SK-N-SH treated with all-trans-retinoic acid at 6 μM for 48 hours (cell line): ENCODE data around the gene ABCA9.

Source experiments
- ATAC-seq: fragments of 200-7000 bp; cut with Tn5 transposase; 3 replicates; pipeline ENCODE4 v1.9.1; 2020; ENCODE audit warnings: mild to moderate bottlenecking, moderate library complexity
- ARNTL ChIP-seq: fragments of 450-650 bp; formaldehyde crosslinking; IDR thresholded peaks from 2 replicates; pipeline ENCODE4 v1.5.0; 2020; ENCODE audit warnings: low read depth, mild to moderate bottlenecking, moderate library complexity, borderline replicate concordance
- BACH2 ChIP-seq: fragments of 250-450 bp; sonication (Bioruptor Pico); IDR thresholded peaks from 2 replicates; pipeline ENCODE4 v1.9.0; 2021; ENCODE audit warnings: mild to moderate bottlenecking, borderline replicate concordance
- CSDC2 ChIP-seq: fragments of 250-450 bp; sonication (Bioruptor Pico); IDR thresholded peaks from 2 replicates; pipeline ENCODE4 v1.5.0; 2020; ENCODE audit warnings: mild to moderate bottlenecking, moderate library complexity
- GLIS3 ChIP-seq: fragments of 250-450 bp; sonication (Bioruptor Pico); IDR thresholded peaks from 2 replicates; pipeline ENCODE4 v1.5.0; 2020; ENCODE audit warnings: mild to moderate bottlenecking, moderate library complexity
- ISL1 ChIP-seq: fragments of 250-450 bp; sonication (Bioruptor Pico); IDR thresholded peaks from 2 replicates; pipeline ENCODE4 v2.1.2; 2022; ENCODE audit warnings: mild to moderate bottlenecking, moderate library complexity
- OSR1 ChIP-seq: fragments of 250-450 bp; sonication (Bioruptor Pico); IDR thresholded peaks from 2 replicates; pipeline ENCODE4 v1.8.0; 2022; ENCODE audit warnings: moderate library complexity, mild to moderate bottlenecking, inconsistent platforms
- RARB ChIP-seq: fragments of 250-450 bp; sonication (Bioruptor Pico); IDR thresholded peaks from 2 replicates; pipeline ENCODE4 v1.8.0; 2021; ENCODE audit warnings: mild to moderate bottlenecking, moderate library complexity
- SNAI2 ChIP-seq: fragments of 250-450 bp; sonication (Bioruptor Pico); IDR thresholded peaks from 2 replicates; pipeline ENCODE4 v1.5.0; 2020; ENCODE audit warnings: mild to moderate bottlenecking, moderate library complexity
- TCF4 ChIP-seq: fragments of 250-450 bp; sonication (Bioruptor Pico); IDR thresholded peaks from 2 replicates; pipeline ENCODE4 v1.8.0; 2021; ENCODE audit warnings: mild to moderate bottlenecking, moderate library complexity, borderline replicate concordance
- TOX ChIP-seq: fragments of 250-450 bp; sonication (Bioruptor Pico); IDR thresholded peaks from 2 replicates; pipeline ENCODE4 v1.8.0; 2021; ENCODE audit warnings: mild to moderate bottlenecking, moderate library complexity, borderline replicate concordance
- ZC3H10 ChIP-seq: fragments of 250-450 bp; sonication (Bioruptor Pico); IDR thresholded peaks from 2 replicates; pipeline ENCODE4 v1.5.1; 2021; ENCODE audit warnings: mild to moderate bottlenecking, moderate library complexity
- ZFP3 ChIP-seq: fragments of 250-450 bp; sonication (Bioruptor Pico); IDR thresholded peaks from 2 replicates; pipeline ENCODE4 v1.5.0; 2020; ENCODE audit warnings: mild to moderate bottlenecking, moderate library complexity
- ZFP30 ChIP-seq: fragments of 450-650 bp; formaldehyde crosslinking; IDR thresholded peaks from 2 replicates; pipeline ENCODE4 v1.5.0; 2022; ENCODE audit warnings: mild to moderate bottlenecking, moderate library complexity
- ZNF565 ChIP-seq: fragments of 450-650 bp; formaldehyde crosslinking; conservative IDR thresholded peaks from 2 replicates; pipeline ENCODE4 v1.5.0; 2020; ENCODE audit warnings: low read depth, mild to moderate bottlenecking, moderate library complexity
- ZNF70 ChIP-seq: fragments of 450-650 bp; formaldehyde crosslinking; IDR thresholded peaks from 2 replicates; pipeline ENCODE4 v1.5.0; 2020; ENCODE audit warnings: mild to moderate bottlenecking, moderate library complexity
- ZNF8 ChIP-seq: fragments of 450-650 bp; formaldehyde crosslinking; IDR thresholded peaks from 2 replicates; pipeline ENCODE4 v1.5.0; 2020; ENCODE audit warnings: mild to moderate bottlenecking, moderate library complexity
- TF ChIP-seq, protein P1 (sequence below): fragments of 250-450 bp; sonication (Bioruptor Pico); IDR thresholded peaks from 2 replicates; pipeline ENCODE4 v1.8.0; 2020; ENCODE audit warnings: mild to moderate bottlenecking, moderate library complexity, borderline replicate concordance
- TF ChIP-seq, protein P2 (sequence below): fragments of 250-450 bp; sonication (Bioruptor Pico); IDR thresholded peaks from 2 replicates; pipeline ENCODE4 v1.5.1; 2020; ENCODE audit warnings: low read depth, mild to moderate bottlenecking, moderate library complexity
- TF ChIP-seq, protein P3 (sequence below): fragments of 250-450 bp; sonication (Bioruptor Pico); IDR thresholded peaks from 2 replicates; pipeline ENCODE4 v1.5.0; 2020; ENCODE audit warnings: mild to moderate bottlenecking, moderate library complexity
- TF ChIP-seq, protein P4 (sequence below): fragments of 250-450 bp; sonication (Bioruptor Pico); IDR thresholded peaks from 2 replicates; pipeline ENCODE4 v1.5.1; 2021; ENCODE audit warnings: mild to moderate bottlenecking, moderate library complexity
- TF ChIP-seq, protein P5 (sequence below): fragments of 250-450 bp; sonication (Bioruptor Pico); IDR thresholded peaks from 2 replicates; pipeline ENCODE4 v1.8.0; 2021; ENCODE audit warnings: low read depth, mild to moderate bottlenecking, moderate library complexity, borderline replicate concordance

Gene ABCA9

DNA sequence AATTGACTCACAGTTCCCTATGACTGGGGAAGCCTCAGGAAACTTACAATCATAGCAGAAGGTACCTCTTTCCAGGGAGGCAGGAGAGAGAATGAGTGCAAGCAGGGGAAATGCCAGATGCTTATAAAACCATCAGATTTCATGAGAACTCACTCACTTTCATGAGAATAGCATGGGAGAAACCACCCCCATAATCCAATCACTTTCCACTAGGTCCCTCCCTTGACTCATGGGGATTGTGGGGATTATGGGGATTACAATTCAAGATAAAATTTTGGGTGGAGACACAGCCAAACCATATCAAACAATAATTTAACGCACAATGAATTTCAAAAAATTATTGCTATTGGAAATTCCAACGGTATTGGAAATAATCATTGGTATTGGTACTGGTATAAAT is 15.1 kb downstream of the ABCA9 start:
- no peak for ATAC-seq
- no peak for TF ChIP-seq TOX
- TF ChIP-seq, protein P1, sequence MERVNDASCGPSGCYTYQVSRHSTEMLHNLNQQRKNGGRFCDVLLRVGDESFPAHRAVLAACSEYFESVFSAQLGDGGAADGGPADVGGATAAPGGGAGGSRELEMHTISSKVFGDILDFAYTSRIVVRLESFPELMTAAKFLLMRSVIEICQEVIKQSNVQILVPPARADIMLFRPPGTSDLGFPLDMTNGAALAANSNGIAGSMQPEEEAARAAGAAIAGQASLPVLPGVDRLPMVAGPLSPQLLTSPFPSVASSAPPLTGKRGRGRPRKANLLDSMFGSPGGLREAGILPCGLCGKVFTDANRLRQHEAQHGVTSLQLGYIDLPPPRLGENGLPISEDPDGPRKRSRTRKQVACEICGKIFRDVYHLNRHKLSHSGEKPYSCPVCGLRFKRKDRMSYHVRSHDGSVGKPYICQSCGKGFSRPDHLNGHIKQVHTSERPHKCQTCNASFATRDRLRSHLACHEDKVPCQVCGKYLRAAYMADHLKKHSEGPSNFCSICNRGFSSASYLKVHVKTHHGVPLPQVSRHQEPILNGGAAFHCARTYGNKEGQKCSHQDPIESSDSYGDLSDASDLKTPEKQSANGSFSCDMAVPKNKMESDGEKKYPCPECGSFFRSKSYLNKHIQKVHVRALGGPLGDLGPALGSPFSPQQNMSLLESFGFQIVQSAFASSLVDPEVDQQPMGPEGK (CRISPR knock-in tag) = no peak
- TF ChIP-seq OSR1 (CRISPR knock-in tag) = no peak
- TF ChIP-seq, protein P2, sequence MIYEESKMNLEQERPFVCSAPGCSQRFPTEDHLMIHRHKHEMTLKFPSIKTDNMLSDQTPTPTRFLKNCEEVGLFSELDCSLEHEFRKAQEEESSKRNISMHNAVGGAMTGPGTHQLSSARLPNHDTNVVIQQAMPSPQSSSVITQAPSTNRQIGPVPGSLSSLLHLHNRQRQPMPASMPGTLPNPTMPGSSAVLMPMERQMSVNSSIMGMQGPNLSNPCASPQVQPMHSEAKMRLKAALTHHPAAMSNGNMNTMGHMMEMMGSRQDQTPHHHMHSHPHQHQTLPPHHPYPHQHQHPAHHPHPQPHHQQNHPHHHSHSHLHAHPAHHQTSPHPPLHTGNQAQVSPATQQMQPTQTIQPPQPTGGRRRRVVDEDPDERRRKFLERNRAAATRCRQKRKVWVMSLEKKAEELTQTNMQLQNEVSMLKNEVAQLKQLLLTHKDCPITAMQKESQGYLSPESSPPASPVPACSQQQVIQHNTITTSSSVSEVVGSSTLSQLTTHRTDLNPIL (CRISPR knock-in tag) = no peak
- TF ChIP-seq ZC3H10 (CRISPR knock-in tag) = no peak
- no peak for TF ChIP-seq GLIS3 (CRISPR knock-in tag)
- TF ChIP-seq RARB (CRISPR knock-in tag) = no peak
- TF ChIP-seq ZFP30 (CRISPR knock-in tag) = no peak
- TF ChIP-seq ISL1 (CRISPR knock-in tag) = no peak
- TF ChIP-seq ZFP3 (CRISPR knock-in tag) = no peak
- TF ChIP-seq, protein P3, sequence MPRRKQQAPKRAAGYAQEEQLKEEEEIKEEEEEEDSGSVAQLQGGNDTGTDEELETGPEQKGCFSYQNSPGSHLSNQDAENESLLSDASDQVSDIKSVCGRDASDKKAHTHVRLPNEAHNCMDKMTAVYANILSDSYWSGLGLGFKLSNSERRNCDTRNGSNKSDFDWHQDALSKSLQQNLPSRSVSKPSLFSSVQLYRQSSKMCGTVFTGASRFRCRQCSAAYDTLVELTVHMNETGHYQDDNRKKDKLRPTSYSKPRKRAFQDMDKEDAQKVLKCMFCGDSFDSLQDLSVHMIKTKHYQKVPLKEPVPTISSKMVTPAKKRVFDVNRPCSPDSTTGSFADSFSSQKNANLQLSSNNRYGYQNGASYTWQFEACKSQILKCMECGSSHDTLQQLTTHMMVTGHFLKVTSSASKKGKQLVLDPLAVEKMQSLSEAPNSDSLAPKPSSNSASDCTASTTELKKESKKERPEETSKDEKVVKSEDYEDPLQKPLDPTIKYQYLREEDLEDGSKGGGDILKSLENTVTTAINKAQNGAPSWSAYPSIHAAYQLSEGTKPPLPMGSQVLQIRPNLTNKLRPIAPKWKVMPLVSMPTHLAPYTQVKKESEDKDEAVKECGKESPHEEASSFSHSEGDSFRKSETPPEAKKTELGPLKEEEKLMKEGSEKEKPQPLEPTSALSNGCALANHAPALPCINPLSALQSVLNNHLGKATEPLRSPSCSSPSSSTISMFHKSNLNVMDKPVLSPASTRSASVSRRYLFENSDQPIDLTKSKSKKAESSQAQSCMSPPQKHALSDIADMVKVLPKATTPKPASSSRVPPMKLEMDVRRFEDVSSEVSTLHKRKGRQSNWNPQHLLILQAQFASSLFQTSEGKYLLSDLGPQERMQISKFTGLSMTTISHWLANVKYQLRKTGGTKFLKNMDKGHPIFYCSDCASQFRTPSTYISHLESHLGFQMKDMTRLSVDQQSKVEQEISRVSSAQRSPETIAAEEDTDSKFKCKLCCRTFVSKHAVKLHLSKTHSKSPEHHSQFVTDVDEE (CRISPR knock-in tag) = no peak
- TF ChIP-seq, protein P4, sequence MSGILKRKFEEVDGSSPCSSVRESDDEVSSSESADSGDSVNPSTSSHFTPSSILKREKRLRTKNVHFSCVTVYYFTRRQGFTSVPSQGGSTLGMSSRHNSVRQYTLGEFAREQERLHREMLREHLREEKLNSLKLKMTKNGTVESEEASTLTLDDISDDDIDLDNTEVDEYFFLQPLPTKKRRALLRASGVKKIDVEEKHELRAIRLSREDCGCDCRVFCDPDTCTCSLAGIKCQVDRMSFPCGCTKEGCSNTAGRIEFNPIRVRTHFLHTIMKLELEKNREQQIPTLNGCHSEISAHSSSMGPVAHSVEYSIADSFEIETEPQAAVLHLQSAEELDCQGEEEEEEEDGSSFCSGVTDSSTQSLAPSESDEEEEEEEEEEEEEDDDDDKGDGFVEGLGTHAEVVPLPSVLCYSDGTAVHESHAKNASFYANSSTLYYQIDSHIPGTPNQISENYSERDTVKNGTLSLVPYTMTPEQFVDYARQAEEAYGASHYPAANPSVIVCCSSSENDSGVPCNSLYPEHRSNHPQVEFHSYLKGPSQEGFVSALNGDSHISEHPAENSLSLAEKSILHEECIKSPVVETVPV (CRISPR knock-in tag) = no peak
- TF ChIP-seq SNAI2 (CRISPR knock-in tag) = no peak
- TF ChIP-seq ARNTL (CRISPR knock-in tag) = no peak
- no peak for TF ChIP-seq ZNF565
- TF ChIP-seq BACH2 (CRISPR knock-in tag) = no peak
- no peak for TF ChIP-seq TCF4 (CRISPR knock-in tag)
- no peak for TF ChIP-seq ZNF70
- TF ChIP-seq, protein P5, sequence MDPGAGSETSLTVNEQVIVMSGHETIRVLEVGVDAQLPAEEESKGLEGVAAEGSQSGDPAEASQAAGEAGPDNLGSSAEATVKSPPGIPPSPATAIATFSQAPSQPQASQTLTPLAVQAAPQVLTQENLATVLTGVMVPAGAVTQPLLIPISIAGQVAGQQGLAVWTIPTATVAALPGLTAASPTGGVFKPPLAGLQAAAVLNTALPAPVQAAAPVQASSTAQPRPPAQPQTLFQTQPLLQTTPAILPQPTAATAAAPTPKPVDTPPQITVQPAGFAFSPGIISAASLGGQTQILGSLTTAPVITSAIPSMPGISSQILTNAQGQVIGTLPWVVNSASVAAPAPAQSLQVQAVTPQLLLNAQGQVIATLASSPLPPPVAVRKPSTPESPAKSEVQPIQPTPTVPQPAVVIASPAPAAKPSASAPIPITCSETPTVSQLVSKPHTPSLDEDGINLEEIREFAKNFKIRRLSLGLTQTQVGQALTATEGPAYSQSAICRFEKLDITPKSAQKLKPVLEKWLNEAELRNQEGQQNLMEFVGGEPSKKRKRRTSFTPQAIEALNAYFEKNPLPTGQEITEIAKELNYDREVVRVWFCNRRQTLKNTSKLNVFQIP (CRISPR knock-in tag) = no peak

DNA sequence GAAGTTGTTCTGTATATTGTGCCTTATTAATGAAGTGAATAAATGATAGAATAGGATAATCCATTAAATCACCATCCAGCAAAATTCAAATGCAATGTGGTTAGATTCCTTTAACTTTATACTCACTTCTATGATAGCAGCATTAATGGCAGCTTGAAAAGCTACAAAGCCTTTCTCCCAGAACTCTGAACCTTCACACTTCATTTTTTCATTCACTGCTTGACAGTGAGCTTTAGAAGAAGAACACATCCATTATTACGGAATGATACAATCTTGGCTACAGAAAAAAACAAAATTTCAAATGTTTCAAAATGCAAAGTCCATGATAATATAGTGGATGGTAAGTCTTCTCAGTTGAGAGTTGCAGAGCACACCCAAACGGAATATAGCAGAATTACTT is 16.4 kb downstream of the ABCA9 start:
- ATAC-seq = no peak
- TF ChIP-seq GLIS3 (CRISPR knock-in tag) (no peak), ZNF565 (no peak)
- TF ChIP-seq, all 23 proteins: peak for 0

DNA sequence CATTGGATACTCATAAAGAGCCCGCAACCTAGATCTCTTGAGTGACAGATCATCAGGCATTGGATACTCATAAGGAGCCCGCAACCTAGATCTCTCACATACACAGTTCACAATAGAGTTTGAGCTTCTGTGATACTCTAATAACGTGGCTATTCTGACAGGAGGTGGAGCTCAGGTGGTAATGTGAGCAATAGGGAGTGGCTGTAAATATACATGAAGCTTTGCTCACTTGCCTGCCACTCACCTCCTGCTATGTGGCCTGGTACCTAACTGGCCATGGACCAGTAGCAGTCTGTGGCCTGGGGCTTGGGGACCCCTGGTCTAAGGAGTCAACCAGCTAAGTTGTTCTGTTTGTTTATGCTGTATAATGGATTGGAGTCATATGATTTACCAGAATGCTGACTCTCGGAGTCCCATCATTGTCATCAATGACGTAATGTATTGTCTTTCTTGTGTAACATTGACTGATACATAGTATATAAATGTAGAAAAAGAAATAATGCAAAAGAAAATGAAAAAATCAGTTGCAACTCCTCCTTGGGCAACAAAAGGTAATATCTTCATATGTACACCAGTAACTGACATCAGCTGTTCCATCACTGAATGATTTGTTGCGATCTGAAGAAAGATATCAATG is 17.5 kb downstream of the ABCA9 start:
- ATAC-seq = no peak
- no peak for TF ChIP-seq BACH2 (CRISPR knock-in tag)
- no peak for TF ChIP-seq ARNTL (CRISPR knock-in tag)
- no peak for TF ChIP-seq ZC3H10 (CRISPR knock-in tag)
- no peak for TF ChIP-seq ISL1 (CRISPR knock-in tag)
- TF ChIP-seq ZNF565 = no peak
- TF ChIP-seq RARB (CRISPR knock-in tag) = no peak
- TF ChIP-seq, protein P4 (CRISPR knock-in tag) = no peak
- TF ChIP-seq CSDC2 (CRISPR knock-in tag) = no peak
- TF ChIP-seq ZNF8 = no peak
- no peak for TF ChIP-seq ZNF70
